GM23338 (cell line): ENCODE data around the gene PPFIBP1.
"Not testable (repeated sequence)": the region's sequence is repeated elsewhere in the genome, so short reads cannot be mapped to it uniquely, and the experiment has no call there.

Source experiments
- CREB1 ChIP-seq: fragments of 250-450 bp; sonication (Bioruptor Pico); IDR thresholded peaks from 2 replicates; pipeline ENCODE4 v1.5.0; 2020; ENCODE audit warnings: low read depth, mild to moderate bottlenecking, moderate library complexity
- EZH2 ChIP-seq: fragments of 200-600 bp; sonication (generic); IDR thresholded peaks from one replicate; pipeline ENCODE4 v1.8.0; 2017; ENCODE audit warnings: antibody characterized with exemption, mild to moderate bottlenecking, low read depth; ENCODE audit not compliant: unreplicated experiment
- EZH2phosphoT487 ChIP-seq: fragments of 200-600 bp; sonication (generic); IDR thresholded peaks from one replicate; pipeline ENCODE4 v1.8.1; 2018; ENCODE audit warnings: antibody characterized with exemption; ENCODE audit not compliant: unreplicated experiment
- JUNB ChIP-seq: IDR thresholded peaks from one replicate; pipeline ENCODE4 v1.6.1; 2016; ENCODE audit warnings: antibody characterized with exemption; ENCODE audit not compliant: unreplicated experiment
- NANOG ChIP-seq: IDR thresholded peaks from 2 replicates; pipeline ENCODE4 v1.6.1; 2016; ENCODE audit warnings: antibody characterized with exemption, borderline replicate concordance
- POLR2AphosphoS5 ChIP-seq: IDR thresholded peaks from 2 replicates; pipeline ENCODE4 v1.6.1; 2016; ENCODE audit warnings: antibody characterized with exemption, low read depth
- ZNF114 ChIP-seq: fragments of 250-450 bp; sonication (Bioruptor Pico); IDR thresholded peaks from 2 replicates; pipeline ENCODE4 v1.5.0; 2020; ENCODE audit warnings: mild to moderate bottlenecking, moderate library complexity
- ZNF331 ChIP-seq: fragments of 250-450 bp; sonication (Bioruptor Pico); IDR thresholded peaks from 2 replicates; pipeline ENCODE4 v1.5.0; 2020; ENCODE audit warnings: low read depth, mild to moderate bottlenecking, moderate library complexity
- TF ChIP-seq, protein P1 (sequence below), 2 experiments: fragments of 200-600 bp in 1 of 2; sonication (generic) in 1 of 2; conservative IDR thresholded peaks; 2 replicates each; pipeline versions ENCODE4 v1.5.1 to v1.6.1; 2016 to 2017; ENCODE audit warnings: antibody characterized with exemption in 2 of 2, low read depth in 2 of 2, mild to moderate bottlenecking in 2 of 2, moderate library complexity in 1 of 2
- TF ChIP-seq, protein P2 (sequence below): IDR thresholded peaks from 2 replicates; pipeline ENCODE4 v1.6.1; 2016; ENCODE audit warnings: antibody characterized with exemption

DNA sequence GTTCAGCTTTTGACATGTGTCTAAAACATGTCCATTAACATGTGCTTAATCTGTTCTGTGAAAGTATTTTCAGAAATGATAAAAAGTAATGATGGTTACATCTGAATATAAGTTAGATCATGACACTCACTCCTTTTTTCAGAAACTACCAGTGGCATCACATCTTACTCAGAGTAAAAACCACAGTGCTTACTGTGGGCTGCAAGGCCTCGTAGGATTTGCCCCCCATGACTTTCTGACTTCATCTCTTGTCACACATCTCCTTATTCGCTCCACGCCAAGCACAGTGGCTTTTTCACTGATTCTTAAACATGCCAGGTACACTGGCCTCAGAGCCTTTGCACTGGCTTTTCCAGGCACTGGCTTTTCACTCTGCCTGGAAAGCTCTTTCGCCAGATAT, 112.6 kb downstream of the PPFIBP1 start:
- TF ChIP-seq, protein P1, sequence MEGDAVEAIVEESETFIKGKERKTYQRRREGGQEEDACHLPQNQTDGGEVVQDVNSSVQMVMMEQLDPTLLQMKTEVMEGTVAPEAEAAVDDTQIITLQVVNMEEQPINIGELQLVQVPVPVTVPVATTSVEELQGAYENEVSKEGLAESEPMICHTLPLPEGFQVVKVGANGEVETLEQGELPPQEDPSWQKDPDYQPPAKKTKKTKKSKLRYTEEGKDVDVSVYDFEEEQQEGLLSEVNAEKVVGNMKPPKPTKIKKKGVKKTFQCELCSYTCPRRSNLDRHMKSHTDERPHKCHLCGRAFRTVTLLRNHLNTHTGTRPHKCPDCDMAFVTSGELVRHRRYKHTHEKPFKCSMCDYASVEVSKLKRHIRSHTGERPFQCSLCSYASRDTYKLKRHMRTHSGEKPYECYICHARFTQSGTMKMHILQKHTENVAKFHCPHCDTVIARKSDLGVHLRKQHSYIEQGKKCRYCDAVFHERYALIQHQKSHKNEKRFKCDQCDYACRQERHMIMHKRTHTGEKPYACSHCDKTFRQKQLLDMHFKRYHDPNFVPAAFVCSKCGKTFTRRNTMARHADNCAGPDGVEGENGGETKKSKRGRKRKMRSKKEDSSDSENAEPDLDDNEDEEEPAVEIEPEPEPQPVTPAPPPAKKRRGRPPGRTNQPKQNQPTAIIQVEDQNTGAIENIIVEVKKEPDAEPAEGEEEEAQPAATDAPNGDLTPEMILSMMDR (conservative IDR thresholded peaks at IDR 0.05; ENCODE audit: low read depth in 2 of 2) = not testable (repeated sequence)
- TF ChIP-seq EZH2phosphoT487; POLR2AphosphoS5; EZH2; ZNF331; NANOG; JUNB; ZNF114 (CRISPR knock-in tag); CREB1 (CRISPR knock-in tag): not testable (repeated sequence)
- TF ChIP-seq, protein P2, sequence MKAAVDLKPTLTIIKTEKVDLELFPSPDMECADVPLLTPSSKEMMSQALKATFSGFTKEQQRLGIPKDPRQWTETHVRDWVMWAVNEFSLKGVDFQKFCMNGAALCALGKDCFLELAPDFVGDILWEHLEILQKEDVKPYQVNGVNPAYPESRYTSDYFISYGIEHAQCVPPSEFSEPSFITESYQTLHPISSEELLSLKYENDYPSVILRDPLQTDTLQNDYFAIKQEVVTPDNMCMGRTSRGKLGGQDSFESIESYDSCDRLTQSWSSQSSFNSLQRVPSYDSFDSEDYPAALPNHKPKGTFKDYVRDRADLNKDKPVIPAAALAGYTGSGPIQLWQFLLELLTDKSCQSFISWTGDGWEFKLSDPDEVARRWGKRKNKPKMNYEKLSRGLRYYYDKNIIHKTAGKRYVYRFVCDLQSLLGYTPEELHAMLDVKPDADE = not testable (repeated sequence)
